GM10266 (cell line): Measurements from ENCODE around the gene RBMS3.

Experiments
- DNase-seq: peaks from one replicate; pipeline ENCODE4 v3.0.0; 2012; ENCODE audit errors: extremely low spot score
- CTCF ChIP-seq: IDR thresholded peaks from 2 replicates; pipeline ENCODE4 v1.5.1; 2012; ENCODE audit warnings: mild to moderate bottlenecking, low read depth; ENCODE audit not compliant: control insufficient read depth, insufficient read depth; ENCODE audit errors: missing control alignments

Gene RBMS3

DNA sequence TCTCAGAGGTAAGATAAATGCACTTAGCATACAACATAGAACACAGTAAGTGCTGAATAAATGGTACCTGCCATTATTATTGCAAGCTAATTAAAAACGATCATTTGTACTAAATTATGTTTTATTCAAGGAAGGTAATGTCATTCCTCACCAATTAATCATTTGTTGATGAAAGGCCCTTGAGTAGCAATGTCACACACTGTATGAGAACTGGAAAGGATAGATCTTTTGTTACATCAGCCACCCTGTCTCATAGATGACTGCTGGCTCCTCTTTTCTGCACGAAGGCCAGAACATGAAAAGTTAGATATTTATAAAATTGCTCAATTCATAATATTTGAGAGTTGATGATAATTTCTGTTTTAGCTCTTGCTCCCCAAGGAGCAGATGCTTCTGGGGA is 415.4 kb downstream of the RBMS3 start:
- no peak for TF ChIP-seq CTCF
- no peak for DNase-seq

- no peak for TF ChIP-seq CTCF
- no peak for DNase-seq
Measured at GRCh38 chr3:29697989-29698388, 417.1 kb downstream of the RBMS3 start.

DNA sequence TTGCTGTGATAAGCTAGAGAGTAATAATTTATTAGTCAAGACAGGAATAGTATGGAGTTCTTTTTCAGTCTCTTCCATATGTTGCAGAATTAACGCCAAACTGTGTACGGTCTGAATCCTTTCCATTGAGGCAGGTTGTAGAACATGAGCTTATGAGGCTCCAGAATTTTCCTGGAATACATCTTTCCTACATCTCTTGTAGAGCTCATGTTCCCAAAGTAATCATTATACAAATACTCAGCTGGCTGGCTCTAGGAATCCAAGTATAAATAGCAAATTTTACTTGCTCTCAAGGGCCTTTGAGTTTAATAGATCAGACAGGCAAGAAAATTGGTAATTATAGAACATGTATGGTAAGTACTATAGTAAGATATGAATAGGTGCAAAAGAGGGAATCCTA is 419.4 kb downstream of the RBMS3 start:
- no peak for TF ChIP-seq CTCF

DNA sequence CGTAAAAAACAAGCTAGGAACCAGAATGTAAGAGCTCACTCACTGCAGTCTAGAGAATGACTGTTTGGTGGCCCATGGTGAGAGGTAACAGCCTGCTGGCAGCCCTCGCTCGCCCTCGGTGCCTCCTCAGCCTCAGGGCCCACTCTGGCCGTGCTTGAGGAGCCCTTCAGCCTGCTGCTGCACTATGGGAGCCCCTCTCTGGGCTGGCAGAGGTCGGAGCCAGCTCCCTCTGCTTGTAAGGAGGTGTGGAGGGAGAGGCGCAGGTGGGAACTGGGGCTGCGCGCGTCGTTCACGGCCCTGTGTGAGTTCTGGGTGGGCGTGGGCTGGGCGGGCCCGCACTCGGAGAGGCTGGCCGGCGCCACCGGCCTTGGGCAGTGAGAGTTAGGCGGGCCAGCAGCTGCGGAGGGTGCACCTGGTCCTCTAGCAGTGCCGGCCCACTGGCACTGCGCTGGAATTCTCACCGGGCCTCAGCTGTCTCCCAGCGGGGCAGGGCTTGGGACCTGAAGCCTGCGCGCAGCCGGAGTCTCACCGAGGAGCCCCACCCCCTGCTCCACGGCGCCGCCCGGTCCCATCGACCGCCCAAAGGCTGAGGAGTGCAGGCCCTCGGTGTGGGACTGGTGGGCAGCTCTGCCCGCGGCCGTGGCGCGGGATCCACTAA is 420.6 kb downstream of the RBMS3 start:
- no peak for TF ChIP-seq CTCF
- no peak for DNase-seq

More for the DNA sequence above, 419.4 kb downstream of the RBMS3 start:
- no peak for DNase-seq

DNA sequence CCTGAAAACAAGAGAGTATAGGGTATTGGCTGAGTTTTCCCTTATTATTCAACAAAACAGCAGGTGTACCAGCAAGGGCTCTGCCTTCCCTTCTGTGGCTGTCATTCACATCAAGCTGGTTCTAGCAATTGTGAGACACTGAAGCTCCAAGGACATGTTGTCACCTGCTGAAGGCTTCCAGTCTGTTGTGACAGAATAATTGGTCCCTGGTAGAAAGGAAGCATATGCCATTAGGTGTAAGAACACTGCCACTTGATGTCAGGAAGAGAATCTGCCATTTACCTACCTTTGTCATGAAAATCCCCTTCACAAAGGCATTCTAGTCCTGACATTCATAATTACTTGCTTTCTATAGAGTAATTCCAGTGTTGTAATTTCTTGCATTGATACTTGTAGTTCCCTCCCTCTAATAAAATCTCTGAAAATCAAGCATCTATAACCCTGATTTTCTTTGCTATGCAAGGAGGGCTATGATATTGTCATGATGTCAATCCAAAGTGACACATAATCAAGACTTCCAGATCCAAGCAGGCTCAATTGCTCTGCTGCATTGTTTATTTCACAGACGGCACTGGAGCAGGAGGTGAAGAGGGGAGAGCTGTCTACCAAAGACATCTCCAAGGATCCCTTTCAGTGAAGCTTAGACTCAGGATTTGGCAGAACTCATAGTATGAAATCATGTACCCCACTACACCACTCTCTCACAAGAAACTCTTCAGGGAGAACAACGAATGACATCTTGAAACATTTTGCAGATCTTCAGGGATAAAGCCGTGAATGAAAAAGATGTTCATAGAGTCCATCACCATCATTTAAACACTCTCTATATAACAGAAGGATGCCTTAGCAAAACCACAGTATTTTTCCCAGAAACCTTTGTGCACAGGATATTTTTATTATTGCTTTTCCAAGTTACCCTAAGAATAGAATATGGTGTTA is 425.3 kb downstream of the RBMS3 start:
- TF ChIP-seq CTCF = no peak
- no peak for DNase-seq

DNA sequence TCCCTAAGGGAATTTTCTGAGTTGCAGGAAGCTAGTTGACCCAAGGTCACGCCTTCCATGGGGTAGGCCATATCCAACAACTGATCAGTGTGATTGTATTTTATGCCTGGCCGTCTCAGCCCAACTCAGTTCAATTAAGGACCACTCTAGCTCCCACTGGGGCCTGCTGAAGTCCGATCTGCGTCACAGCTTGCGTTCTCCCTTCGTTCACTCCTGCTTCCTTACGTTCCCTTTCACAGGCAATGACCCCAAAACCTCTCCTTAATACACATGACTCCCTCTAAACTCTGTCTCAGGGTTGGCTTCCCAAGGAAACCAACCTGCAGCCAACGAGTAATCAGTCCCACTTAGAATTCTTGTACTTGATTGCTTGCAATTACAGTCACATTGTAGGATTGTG is 428.0 kb downstream of the RBMS3 start:
- no peak for DNase-seq
- no peak for TF ChIP-seq CTCF
